Colonic mucosa (tissue), 4 donors: Measurements from ENCODE around the gene SHISA6. TPM values are rescaled to one million over a fixed set of nuclear protein-coding genes. Genes with fewer than 3 reads are reported as not detected.

Source experiments
- DNase-seq: peaks from one replicate; pipeline ENCODE4 v3.0.0-alpha.2; 2020
- H3K27ac ChIP-seq: fragments of 200-600 bp; one replicate; pipeline ENCODE4 v1.8.0; 2021
- H3K27me3 ChIP-seq: fragments of 200-600 bp; one replicate; pipeline ENCODE4 v1.8.0; 2021
- H3K36me3 ChIP-seq: fragments of 200-600 bp; one replicate; pipeline ENCODE4 v1.8.0; 2021
- H3K4me1 ChIP-seq: fragments of 200-600 bp; one replicate; pipeline ENCODE4 v1.8.0; 2021; ENCODE audit warnings: mild to moderate bottlenecking
- H3K4me3 ChIP-seq: fragments of 200-600 bp; one replicate; pipeline ENCODE4 v1.8.0; 2021
- H3K9ac ChIP-seq, 2 donors: one replicate each; pipeline ENCODE4 v1.7.0; 2013; ENCODE audit warnings: control low read depth in 2 of 2, low read depth in 2 of 2, low read length in 2 of 2
- H3K9me3 ChIP-seq: fragments of 200-600 bp; one replicate; pipeline ENCODE4 v1.8.0; 2021
- intact Hi-C: fragments of 100-400 bp; cut with DNase I; formaldehyde crosslinking; loops from one replicate; pipeline ENCODE4 v1.14.1; 2022
- total RNA-seq, 2 donors: library from RNA; stranded (reverse); fragmentation: NEBNext Ultra II Directional in 1 of 2; extraction: Animal tissue kit (Norgen Biotek cat#: 25700) in 1 of 2; gene quantifications; one replicate each; pipeline ENCODE4 v1.2.1, GENCODE V29; 2021
- TF ChIP-seq, protein P1 (sequence below): fragments of 200-600 bp; IDR thresholded peaks from one replicate; pipeline ENCODE4 v1.8.0; 2022; ENCODE audit warnings: antibody characterized with exemption, mild to moderate bottlenecking
- donor health status: healthy.
- donor health status: DM: no; HTN: no; CAD: no.
- donor health status: DM: no; HTN: no; CAD: no.

SHISA6 gene
- total RNA-seq, 2 donors from 2014 or later: 0.45 to 0.59 TPM

DNA sequence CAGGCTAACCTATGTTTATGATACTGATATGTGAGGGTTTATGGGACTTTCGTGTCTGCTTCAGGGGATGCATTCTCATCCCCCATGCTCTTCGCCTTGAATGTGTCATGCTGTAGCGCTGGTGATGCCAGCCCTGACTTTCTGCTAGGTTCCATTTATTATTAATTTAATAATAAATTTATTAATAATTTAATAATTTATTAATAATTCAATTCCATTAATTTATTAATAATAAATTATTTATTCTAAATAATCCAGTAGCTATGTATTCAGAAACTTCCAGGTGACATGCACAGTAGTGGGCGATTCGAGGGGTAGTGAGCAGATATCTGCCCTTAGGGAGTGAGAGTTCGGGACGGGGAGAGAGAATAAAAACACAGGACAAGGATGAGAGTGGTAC is 49.8 kb downstream of the SHISA6 start:
- Histone ChIP-seq H3K27me3 (no peaks in the 10 kb centered on the region), H3K4me1 (no peaks in the 10 kb centered on the region), H3K27ac (no peak overlapping the region), H3K4me3 (no peak overlapping the region), H3K36me3 (no peaks in the 10 kb centered on the region), H3K9me3 (no peaks in the 10 kb centered on the region), H3K9ac (no peak overlapping the region)
- intact Hi-C loops: no loop called here
- DNase-seq: no peak
- TF ChIP-seq, protein P1, sequence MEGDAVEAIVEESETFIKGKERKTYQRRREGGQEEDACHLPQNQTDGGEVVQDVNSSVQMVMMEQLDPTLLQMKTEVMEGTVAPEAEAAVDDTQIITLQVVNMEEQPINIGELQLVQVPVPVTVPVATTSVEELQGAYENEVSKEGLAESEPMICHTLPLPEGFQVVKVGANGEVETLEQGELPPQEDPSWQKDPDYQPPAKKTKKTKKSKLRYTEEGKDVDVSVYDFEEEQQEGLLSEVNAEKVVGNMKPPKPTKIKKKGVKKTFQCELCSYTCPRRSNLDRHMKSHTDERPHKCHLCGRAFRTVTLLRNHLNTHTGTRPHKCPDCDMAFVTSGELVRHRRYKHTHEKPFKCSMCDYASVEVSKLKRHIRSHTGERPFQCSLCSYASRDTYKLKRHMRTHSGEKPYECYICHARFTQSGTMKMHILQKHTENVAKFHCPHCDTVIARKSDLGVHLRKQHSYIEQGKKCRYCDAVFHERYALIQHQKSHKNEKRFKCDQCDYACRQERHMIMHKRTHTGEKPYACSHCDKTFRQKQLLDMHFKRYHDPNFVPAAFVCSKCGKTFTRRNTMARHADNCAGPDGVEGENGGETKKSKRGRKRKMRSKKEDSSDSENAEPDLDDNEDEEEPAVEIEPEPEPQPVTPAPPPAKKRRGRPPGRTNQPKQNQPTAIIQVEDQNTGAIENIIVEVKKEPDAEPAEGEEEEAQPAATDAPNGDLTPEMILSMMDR: no peak

DNA sequence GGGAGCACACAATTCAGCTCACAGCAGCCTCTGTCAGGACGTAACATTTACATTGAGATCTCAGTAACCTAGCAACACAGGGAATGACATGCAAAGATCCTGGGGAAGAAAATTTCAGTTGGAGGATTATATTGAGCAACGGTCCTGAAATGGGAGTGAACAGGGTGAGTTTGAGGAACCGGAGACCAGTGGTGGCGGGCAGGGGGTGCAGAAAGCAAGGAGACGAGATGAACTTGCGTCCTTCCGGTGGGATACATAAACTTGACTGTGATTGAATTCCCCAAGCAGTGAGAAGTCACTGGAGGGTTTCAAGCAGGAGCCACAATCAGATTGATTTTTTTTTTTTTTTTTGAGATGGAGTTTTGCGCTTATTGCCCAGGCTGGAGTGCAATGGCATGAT is 51.5 kb downstream of the SHISA6 start:
- H3K9me3 ChIP-seq: no peaks in the 10 kb centered on the region
- H3K9ac ChIP-seq: no peak overlapping the region
- H3K36me3 ChIP-seq: no peaks in the 10 kb centered on the region
- intact Hi-C loops: no loop called here
- H3K27me3 ChIP-seq: no peaks in the 10 kb centered on the region
- H3K4me1 ChIP-seq: no peaks in the 10 kb centered on the region
- H3K4me3 ChIP-seq: no peak overlapping the region
- TF ChIP-seq, protein P1: no peak
- DNase-seq: no peak
- H3K27ac ChIP-seq: no peak overlapping the region

DNA sequence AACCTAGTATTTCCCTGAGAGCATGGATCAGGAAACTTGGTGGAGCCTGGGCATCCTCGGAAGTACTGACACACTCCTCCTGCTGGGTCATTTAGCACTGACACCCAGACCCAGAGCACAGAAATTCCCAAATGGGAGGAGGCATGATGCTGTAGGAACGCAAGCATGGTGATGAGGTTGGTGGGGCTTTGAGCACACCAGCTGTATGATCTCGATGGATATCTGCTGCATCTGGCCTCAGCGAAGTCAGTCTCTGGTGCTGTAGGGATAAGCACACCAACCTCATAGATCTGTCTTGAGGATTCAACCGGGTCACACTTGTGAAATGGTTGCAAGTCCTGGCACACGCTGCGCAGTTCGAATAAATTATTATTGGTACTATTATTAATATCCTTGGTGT is 52.5 kb downstream of the SHISA6 start:
- intact Hi-C loops: no loop called here
- H3K27ac ChIP-seq: no peak overlapping the region
- no peak for DNase-seq
- TF ChIP-seq, protein P1: no peak
- no peak overlapping the region for H3K4me3 ChIP-seq
- H3K36me3 ChIP-seq: no peaks in the 10 kb centered on the region
- no peaks in the 10 kb centered on the region for H3K4me1 ChIP-seq
- H3K9me3 ChIP-seq: no peaks in the 10 kb centered on the region
- no peaks in the 10 kb centered on the region for H3K27me3 ChIP-seq
- H3K9ac ChIP-seq: no peak overlapping the region

DNA sequence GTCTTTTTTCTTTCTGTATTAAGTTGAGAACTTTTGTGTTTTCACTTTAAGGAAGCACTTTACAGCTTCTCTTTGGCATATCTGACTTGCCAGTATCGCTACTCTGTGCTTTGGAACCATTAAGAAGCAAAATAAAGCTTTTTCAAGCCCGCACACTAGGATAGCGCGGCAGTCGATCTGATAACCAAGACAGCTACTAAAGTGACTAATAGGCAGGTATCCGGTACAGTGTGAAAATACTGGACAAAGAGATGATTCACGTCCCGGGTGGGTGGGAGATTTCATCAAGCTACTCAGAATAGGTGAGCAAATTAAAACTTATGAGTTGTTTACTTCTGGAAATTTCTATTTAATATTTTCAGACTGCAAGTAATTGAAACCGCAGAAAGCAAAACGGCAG is 53.8 kb downstream of the SHISA6 start:
- no peaks in the 10 kb centered on the region for H3K27me3 ChIP-seq
- DNase-seq: no peak
- intact Hi-C loops: loop anchor here (5.0 kb wide), 1 partner anchor 418 kb away; no protein-coding TSS in a partner anchor
- no peaks in the 10 kb centered on the region for H3K9me3 ChIP-seq
- TF ChIP-seq, protein P1: no peak
- H3K27ac ChIP-seq: no peak overlapping the region
- no peak overlapping the region for H3K4me3 ChIP-seq
- no peak overlapping the region for H3K9ac ChIP-seq
- no peaks in the 10 kb centered on the region for H3K4me1 ChIP-seq
- H3K36me3 ChIP-seq: no peaks in the 10 kb centered on the region

DNA sequence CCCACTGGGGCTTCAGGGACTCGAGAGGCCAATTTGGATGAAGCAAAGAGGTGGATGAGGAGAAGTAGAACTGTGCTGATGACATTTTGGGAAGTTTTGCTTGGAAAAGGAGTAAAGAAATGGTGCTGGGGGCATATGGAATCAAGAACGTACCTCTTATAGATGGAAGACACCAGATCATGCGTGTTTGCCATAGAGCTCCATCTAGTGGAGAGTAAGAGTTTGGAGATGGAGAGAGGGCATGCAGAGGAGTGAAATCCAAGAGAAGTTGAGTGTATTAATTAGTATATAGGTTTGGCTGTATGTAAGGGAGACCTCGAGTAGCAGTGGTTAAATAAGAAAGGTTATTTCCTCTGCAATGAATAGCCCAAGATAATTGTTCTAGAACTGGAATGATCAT is 56.0 kb downstream of the SHISA6 start:
- H3K27ac ChIP-seq: no peak overlapping the region
- no peak overlapping the region for H3K9ac ChIP-seq
- no peaks in the 10 kb centered on the region for H3K4me1 ChIP-seq
- H3K27me3 ChIP-seq: no peaks in the 10 kb centered on the region
- intact Hi-C loops: loop anchor here (5.0 kb wide), 1 partner anchor 420 kb away; no protein-coding TSS in a partner anchor
- H3K4me3 ChIP-seq: no peak overlapping the region
- no peaks in the 10 kb centered on the region for H3K36me3 ChIP-seq
- DNase-seq: no peak
- H3K9me3 ChIP-seq: no peaks in the 10 kb centered on the region
- TF ChIP-seq, protein P1: peak; percentile 15

DNA sequence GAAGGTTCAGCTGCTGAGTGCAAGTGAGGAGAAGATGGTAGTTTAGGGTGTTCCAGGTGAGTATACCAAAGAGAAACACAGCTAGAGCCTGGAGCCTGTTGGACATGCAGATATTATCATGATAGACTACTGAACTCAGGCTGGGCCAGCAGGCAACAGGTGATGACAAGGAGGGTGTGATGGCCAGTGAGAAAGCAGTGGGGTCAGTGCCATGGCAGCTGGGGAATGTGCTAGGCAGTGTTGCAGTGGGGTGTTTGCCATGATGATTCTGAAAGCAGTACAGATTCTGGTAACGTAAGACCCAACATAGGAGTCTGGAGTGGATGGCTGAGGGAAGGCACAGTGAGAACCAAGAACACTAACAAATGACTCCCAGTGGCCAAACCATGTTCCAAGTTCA is 57.4 kb downstream of the SHISA6 start:
- Histone ChIP-seq H3K9ac (no peak overlapping the region), H3K4me3 (no peak overlapping the region), H3K9me3 (no peaks in the 10 kb centered on the region), H3K27ac (no peak overlapping the region), H3K27me3 (no peaks in the 10 kb centered on the region), H3K36me3 (no peaks in the 10 kb centered on the region), H3K4me1 (no peaks in the 10 kb centered on the region)
- DNase-seq: no peak
- intact Hi-C loops: loop anchor here (5.0 kb wide), 1 partner anchor 421 kb away; no protein-coding TSS in a partner anchor
- TF ChIP-seq, protein P1: no peak
